DOHH2 (cell line): ENCODE data around the gene MIA.
A peak's percentile ranks its signal among the peaks of the same experiment; 100 is the strongest.

Experiments used
- H3F3A ChIP-seq: fragments of 200-600 bp; sonication (generic), shearing (Covaris generic); 2 replicates; pipeline ENCODE4 v1.6.0; 2016; ENCODE audit warnings: antibody characterized with exemption, mild to moderate bottlenecking; ENCODE audit not compliant: control insufficient read depth, insufficient read depth
- H3K27ac ChIP-seq: fragments of 200-600 bp; sonication (generic); 2 replicates; pipeline ENCODE4 v1.5.1; 2014; ENCODE audit warnings: low read depth, mild to moderate bottlenecking, low read length, moderate library complexity
- H3K27me3 ChIP-seq: fragments of 200-600 bp; sonication (generic); 2 replicates; pipeline ENCODE4 v1.6.1; 2014; ENCODE audit warnings: mild to moderate bottlenecking, low read length, mixed read lengths; ENCODE audit not compliant: control insufficient read depth
- H3K36me3 ChIP-seq: fragments of 200-600 bp; sonication (generic); 2 replicates; pipeline ENCODE4 v1.6.1; 2014; ENCODE audit warnings: mild to moderate bottlenecking, low read length, moderate library complexity, mixed read lengths; ENCODE audit not compliant: control insufficient read depth
- H3K4me1 ChIP-seq: fragments of 200-600 bp; sonication (generic); 2 replicates; pipeline ENCODE4 v1.6.1; 2014; ENCODE audit warnings: mild to moderate bottlenecking, low read length, mixed read lengths; ENCODE audit not compliant: control insufficient read depth
- H3K4me2 ChIP-seq: fragments of 200-600 bp; sonication (generic); 2 replicates; pipeline ENCODE4 v1.6.0; 2014; ENCODE audit warnings: mild to moderate bottlenecking, low read length, moderate library complexity
- H3K4me3 ChIP-seq: fragments of 200-600 bp; sonication (generic); 2 replicates; pipeline ENCODE4 v1.5.1; 2014; ENCODE audit warnings: mild to moderate bottlenecking, low read length, mixed read lengths
- H3K79me2 ChIP-seq: fragments of 200-600 bp; sonication (generic); 2 replicates; pipeline ENCODE4 v1.6.1; 2014; ENCODE audit warnings: mild to moderate bottlenecking, low read length, mixed read lengths; ENCODE audit not compliant: control insufficient read depth
- H3K9me2 ChIP-seq: fragments of 200-600 bp; sonication (generic); replicated peaks from 2 replicates; pipeline ENCODE4 v1.6.1; 2014; ENCODE audit warnings: mild to moderate bottlenecking, low read length, mixed read lengths; ENCODE audit not compliant: control insufficient read depth
- H3K9me3 ChIP-seq: fragments of 200-600 bp; sonication (generic); 2 replicates; pipeline ENCODE4 v1.6.1; 2014; ENCODE audit warnings: antibody characterized with exemption, low read length, mixed read lengths; ENCODE audit not compliant: control insufficient read depth, insufficient read depth
- H4K20me1 ChIP-seq: fragments of 200-600 bp; sonication (generic); 2 replicates; pipeline ENCODE4 v1.6.0; 2014; ENCODE audit warnings: low read depth, mild to moderate bottlenecking, antibody characterized with exemption, low read length, moderate library complexity; ENCODE audit not compliant: control insufficient read depth, insufficient read depth
- EZH2phosphoT487 ChIP-seq: fragments of 200-600 bp; sonication (generic); IDR thresholded peaks from 2 replicates; pipeline ENCODE4 v1.6.1; 2017; ENCODE audit warnings: borderline replicate concordance, mild to moderate bottlenecking, antibody characterized with exemption, low read length, moderate library complexity, mixed read lengths
- TF ChIP-seq, protein P1 (sequence below): fragments of 200-600 bp; sonication (generic); IDR thresholded peaks from one replicate; pipeline ENCODE4 v1.5.1; 2014; ENCODE audit warnings: antibody characterized with exemption, mild to moderate bottlenecking, low read depth, low read length; ENCODE audit not compliant: poor library complexity, severe bottlenecking

Gene MIA

DNA sequence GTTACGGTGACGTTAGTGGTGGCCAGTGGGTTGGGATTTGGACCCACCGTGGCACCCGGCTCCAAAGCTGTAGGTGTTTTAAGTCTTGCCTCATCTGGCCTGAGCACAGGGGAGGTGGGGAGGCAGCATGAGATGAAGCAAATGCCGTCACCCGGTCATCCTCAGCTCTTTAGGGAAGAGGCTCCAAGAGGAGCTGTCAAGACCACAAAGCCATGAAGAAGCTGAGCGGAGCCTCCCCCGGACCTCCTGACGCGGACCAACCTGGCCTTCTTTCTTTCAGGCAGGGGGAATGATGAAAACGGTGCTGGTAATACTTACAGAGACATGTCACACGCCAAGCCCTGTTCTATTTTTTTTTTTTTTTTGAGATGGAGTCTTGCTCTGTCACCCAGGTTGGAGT, 32.4 kb upstream of the MIA start:
- Histone ChIP-seq H3K27ac (no peak overlapping the region), H3K9me3 (no peaks in the 10 kb centered on the region), H3K27me3 (no peaks in the 10 kb centered on the region), H3K4me3 (no peak overlapping the region), H3K4me1 (peaks cover 2% of the 10 kb centered on the region), H3F3A (no peaks in the 10 kb centered on the region), H3K4me2 (no peak overlapping the region), H3K9me2 (no peaks in the 10 kb centered on the region), H4K20me1 (no peaks in the 10 kb centered on the region), H3K79me2 (peaks cover 2% of the 10 kb centered on the region; the same call in 1 of the 2 replicates), H3K36me3 (no peaks in the 10 kb centered on the region)
- TF ChIP-seq EZH2phosphoT487, result no peak
- TF ChIP-seq, protein P1, sequence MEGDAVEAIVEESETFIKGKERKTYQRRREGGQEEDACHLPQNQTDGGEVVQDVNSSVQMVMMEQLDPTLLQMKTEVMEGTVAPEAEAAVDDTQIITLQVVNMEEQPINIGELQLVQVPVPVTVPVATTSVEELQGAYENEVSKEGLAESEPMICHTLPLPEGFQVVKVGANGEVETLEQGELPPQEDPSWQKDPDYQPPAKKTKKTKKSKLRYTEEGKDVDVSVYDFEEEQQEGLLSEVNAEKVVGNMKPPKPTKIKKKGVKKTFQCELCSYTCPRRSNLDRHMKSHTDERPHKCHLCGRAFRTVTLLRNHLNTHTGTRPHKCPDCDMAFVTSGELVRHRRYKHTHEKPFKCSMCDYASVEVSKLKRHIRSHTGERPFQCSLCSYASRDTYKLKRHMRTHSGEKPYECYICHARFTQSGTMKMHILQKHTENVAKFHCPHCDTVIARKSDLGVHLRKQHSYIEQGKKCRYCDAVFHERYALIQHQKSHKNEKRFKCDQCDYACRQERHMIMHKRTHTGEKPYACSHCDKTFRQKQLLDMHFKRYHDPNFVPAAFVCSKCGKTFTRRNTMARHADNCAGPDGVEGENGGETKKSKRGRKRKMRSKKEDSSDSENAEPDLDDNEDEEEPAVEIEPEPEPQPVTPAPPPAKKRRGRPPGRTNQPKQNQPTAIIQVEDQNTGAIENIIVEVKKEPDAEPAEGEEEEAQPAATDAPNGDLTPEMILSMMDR, result no peak

DNA sequence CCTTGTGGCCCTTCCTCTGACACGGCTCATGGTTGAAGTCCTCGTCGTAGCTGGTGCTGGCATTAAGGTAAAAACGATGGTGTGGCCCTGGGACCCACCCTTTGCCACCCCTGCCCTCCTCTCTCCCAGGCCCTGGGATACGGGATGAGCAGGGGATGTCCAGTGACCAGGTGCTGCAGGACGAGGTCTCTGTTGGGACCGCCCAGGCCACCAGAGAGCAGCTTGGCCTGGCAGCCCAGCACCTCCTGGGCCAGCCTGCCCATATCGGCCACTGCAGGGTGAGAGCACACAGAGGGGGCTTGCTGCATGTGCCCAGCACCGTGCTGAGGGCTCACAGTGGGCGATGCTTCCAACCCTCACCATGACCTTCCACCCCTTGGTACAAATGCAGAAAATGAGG, 31.4 kb upstream of the MIA start:
- no peaks in the 10 kb centered on the region for H3K36me3 ChIP-seq
- no peaks in the 10 kb centered on the region for H4K20me1 ChIP-seq
- H3K79me2 ChIP-seq, result peaks cover 11% of the 10 kb centered on the region
- H3K27me3 ChIP-seq, result no peaks in the 10 kb centered on the region
- no peak overlapping the region for H3K4me2 ChIP-seq
- no peak overlapping the region for H3K27ac ChIP-seq
- TF ChIP-seq EZH2phosphoT487, result no peak
- TF ChIP-seq, protein P1, result no peak
- H3K9me3 ChIP-seq, result no peaks in the 10 kb centered on the region
- no peak overlapping the region for H3K4me3 ChIP-seq
- no peaks in the 10 kb centered on the region for H3F3A ChIP-seq
- no peaks in the 10 kb centered on the region for H3K9me2 ChIP-seq
- peaks cover 12% of the 10 kb centered on the region for H3K4me1 ChIP-seq

DNA sequence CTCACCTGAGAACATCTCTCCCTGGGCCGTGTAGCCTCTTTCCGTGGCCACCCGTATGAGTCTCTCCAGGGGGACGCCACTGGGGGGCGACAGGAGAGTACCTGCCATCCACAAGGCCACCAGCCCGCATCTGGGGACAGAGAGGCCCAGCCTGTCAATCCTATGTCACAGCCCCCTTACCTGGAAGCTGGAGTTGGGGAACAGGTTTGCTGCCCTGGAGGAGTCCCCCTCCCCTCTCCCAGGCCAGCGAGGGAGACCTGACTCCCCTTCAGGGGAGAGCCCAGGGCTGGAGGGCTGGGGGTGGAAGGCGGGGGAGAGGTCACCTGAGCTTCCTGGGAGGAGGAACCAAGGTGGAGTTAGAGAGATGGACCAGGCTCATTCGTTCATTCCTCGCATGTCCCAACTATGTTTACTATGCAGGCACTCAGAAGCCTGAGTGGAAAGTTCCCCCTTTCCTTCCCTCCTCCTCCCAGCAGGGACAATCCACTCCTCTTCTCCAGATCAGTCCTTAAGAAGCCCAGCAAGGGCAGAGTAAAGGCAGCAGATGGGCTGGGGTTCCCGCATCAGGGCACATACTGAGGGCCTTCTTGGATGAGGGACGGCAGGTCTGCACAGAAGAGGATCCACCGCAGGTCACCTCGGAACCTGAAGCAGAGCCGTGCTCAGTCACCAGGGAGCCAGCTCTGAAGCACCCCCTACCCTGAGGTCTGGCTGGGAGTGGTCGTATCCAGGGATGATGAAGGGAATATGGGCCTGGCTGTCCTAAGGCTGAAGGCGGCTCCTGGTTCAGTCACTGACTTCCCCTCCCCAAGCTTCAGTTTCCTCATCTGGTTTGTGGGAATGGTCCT, 30.5 kb upstream of the MIA start:
- Histone ChIP-seq H3K27ac (no peak overlapping the region), H3K27me3 (no peaks in the 10 kb centered on the region), H4K20me1 (no peaks in the 10 kb centered on the region), H3F3A (no peaks in the 10 kb centered on the region), H3K36me3 (peaks cover 6% of the 10 kb centered on the region; the same call in 1 of the 2 replicates), H3K79me2 (peaks cover 20% of the 10 kb centered on the region), H3K4me1 (peaks cover 21% of the 10 kb centered on the region), H3K4me2 (no peak overlapping the region), H3K4me3 (no peak overlapping the region), H3K9me2 (no peaks in the 10 kb centered on the region), H3K9me3 (no peaks in the 10 kb centered on the region)
- TF ChIP-seq EZH2phosphoT487, result no peak
- TF ChIP-seq, protein P1, result peak; percentile 49
